GM13976 (cell line): ENCODE data around the gene ZBTB47.

Experiments used
- DNase-seq: peaks from one replicate; pipeline ENCODE4 v3.0.0; 2012; ENCODE audit warnings: low spot score
- in situ Hi-C: fragments of 300-500 bp; cut with MboI; formaldehyde crosslinking; loops from one replicate; pipeline ENCODE4 v1.12.0; 2022; ENCODE audit warnings: low sequenced_read_pairs, mixed read lengths, inconsistent platforms; ENCODE audit not compliant: unreplicated experiment
- TF ChIP-seq, protein P1 (sequence below): IDR thresholded peaks from 2 replicates; pipeline ENCODE4 v1.5.1; 2012; ENCODE audit warnings: borderline replicate concordance, mild to moderate bottlenecking; ENCODE audit not compliant: insufficient read depth; ENCODE audit errors: extremely low read depth, missing control alignments, control extremely low read depth

ZBTB47 gene

DNA sequence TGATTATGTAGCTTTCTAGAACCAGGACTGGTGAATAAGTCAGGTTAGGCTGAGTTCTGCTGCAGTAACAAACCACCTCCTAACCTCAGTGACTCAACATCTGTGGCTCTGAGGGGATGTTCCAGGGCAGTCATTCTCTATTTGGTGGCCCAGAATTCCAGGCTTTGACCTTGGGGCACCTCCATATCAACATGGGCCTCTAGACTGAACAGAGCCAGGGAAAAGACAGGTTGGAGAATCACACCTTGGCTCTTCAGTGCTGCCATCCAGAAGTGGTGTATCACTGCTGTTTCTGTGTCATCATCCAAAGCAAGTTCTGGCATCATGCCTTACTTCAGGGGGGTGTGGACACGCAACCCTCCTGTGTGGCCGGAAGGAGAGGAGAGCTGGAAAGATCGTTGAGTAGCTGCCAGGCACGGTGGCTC, 15.3 kb downstream of the ZBTB47 start:
- DNase-seq = no peak
- TF ChIP-seq, protein P1, sequence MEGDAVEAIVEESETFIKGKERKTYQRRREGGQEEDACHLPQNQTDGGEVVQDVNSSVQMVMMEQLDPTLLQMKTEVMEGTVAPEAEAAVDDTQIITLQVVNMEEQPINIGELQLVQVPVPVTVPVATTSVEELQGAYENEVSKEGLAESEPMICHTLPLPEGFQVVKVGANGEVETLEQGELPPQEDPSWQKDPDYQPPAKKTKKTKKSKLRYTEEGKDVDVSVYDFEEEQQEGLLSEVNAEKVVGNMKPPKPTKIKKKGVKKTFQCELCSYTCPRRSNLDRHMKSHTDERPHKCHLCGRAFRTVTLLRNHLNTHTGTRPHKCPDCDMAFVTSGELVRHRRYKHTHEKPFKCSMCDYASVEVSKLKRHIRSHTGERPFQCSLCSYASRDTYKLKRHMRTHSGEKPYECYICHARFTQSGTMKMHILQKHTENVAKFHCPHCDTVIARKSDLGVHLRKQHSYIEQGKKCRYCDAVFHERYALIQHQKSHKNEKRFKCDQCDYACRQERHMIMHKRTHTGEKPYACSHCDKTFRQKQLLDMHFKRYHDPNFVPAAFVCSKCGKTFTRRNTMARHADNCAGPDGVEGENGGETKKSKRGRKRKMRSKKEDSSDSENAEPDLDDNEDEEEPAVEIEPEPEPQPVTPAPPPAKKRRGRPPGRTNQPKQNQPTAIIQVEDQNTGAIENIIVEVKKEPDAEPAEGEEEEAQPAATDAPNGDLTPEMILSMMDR = no peak
- in situ Hi-C loops = no loop called here

DNA sequence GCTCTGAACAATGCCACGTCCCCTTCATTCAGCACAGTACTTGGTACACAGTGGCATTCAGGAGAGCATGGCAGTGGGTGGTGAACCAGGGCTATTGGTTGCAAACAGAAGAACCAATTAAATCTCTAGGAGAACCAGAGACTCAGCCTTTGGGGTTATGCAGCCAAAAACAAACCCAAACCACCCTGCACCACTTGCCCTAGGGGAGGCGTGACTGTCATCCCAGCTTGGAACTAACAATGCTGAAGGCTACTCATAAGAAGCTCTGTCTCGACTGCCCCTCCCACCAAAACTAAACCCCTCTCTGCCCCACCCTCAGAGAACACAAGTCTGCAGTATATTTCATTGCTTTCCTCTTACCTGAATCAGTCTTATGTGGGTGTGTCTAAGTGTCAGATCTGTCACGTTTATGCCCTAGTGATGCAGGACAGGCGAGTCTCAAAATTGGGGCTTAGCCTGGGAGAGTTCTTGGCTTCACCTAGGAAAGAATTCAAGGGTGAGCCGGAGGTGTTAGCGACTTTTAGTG, 16.6 kb downstream of the ZBTB47 start:
- in situ Hi-C loops = no loop called here
- TF ChIP-seq, protein P1 = no peak
- DNase-seq = no peak

DNA sequence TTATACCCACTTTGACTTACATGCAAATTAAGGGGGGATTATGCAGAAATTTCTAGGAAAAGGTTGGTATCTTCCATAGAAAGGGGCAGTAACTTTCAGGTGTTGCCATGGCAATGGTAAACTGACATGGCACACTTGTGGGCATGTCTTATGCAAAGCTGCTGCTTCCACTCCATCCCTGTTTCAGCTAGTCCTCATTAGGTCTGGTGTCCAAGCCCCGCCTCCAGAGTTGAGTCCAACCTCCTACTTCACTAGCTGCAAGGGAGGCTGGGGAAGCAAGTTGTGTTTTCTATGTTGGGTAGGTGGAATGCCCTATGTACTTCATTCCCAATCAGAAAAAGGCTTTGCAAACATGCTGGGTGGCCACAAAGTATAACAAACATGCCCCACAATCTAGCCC, 17.2 kb downstream of the ZBTB47 start:
- in situ Hi-C loops = no loop called here
- TF ChIP-seq, protein P1 = no peak
- no peak for DNase-seq

DNA sequence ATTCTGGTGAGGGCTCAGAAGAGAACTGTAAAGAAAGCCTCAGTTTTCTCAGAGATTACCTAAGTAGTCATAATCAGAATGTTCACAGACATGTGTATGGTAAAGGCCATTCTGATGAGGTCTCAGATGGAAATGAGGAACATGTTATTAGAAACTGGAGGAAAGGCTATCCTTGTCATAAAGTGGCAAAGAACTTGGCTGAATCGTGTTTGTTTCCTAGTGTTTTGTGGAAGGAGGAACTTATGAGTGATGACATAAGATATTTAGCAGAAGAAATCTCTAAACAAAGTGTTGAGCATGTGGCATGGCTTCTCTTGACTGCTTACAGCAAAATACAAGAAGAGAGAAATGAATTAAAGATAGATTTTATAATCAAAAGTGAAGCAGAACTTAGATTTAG, 19.0 kb downstream of the ZBTB47 start:
- DNase-seq = no peak
- TF ChIP-seq, protein P1 = no peak
- in situ Hi-C loops = no loop called here

DNA sequence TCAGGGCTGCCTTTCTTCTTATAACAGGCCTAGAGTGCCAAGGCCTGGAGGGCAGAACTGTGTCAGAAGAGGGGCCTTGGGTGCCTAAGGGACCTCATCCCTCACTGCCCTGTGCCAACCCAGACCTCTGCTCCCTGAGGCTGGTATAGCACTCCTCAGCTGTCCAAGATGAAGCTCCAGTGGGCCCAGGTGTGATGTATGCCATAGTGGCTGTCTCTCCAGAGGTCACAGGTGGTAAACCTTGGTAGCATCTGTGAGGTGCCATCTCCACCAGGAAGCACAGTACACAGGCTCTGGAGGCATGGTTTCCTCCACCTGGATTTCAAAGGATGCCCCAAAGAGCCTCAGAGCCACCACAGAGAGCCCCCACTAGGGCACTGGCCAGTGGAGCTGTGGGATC, 19.6 kb downstream of the ZBTB47 start:
- in situ Hi-C loops = no loop called here
- DNase-seq = no peak
- TF ChIP-seq, protein P1 = no peak

DNA sequence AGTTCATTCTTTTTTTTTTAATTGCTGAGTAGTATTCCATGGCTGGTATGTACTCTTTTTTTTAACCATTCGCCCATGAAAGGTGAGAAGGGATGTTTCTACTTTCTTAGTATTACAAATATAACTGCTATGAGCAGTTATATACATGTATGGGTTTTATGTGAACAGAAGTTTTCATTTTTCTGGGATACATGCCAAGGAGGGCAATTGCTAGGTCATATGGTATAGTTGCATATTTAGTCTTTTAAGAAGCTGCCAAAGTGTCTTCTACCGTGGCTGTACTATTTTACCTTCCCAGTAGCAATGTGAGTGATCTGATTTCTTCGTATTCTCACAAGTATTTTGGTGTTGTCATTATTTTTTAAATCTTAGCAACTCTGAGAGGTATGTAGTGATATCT, 20.6 kb downstream of the ZBTB47 start:
- TF ChIP-seq, protein P1 = no peak
- in situ Hi-C loops = no loop called here

DNA sequence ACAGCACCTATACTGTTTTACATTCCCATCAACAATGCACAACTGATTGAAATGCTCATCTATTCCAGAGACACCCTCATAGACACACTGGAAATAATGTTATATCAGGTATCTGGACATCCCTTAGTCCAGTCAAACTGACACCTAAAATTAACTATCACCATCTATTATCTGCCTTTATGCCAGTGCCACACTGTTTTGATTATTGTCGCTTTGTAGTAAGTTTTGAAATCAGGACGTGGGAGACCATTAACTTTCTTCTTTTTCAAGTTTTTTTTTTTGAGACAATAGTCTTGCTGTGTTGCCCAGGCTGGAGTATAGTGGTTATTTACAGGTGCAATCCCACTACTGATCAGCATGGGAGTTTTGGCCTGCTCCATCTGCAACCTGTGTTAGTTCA, 22.4 kb downstream of the ZBTB47 start:
- in situ Hi-C loops = no loop called here
- TF ChIP-seq, protein P1 = no peak
- no peak for DNase-seq

More for the DNA sequence above, 20.6 kb downstream of the ZBTB47 start:
- no peak for DNase-seq
